NCI-H146 treated with DMSO at 0.1 percent for 48 hours (cell line): ENCODE results near the gene CXXC5.

Experiments
- DNase-seq: peaks from one replicate; lab custom pipeline; 2025; ENCODE audit not compliant: unreplicated experiment; lab: John Stamatoyannopoulos, UW

CXXC5 gene

DNA sequence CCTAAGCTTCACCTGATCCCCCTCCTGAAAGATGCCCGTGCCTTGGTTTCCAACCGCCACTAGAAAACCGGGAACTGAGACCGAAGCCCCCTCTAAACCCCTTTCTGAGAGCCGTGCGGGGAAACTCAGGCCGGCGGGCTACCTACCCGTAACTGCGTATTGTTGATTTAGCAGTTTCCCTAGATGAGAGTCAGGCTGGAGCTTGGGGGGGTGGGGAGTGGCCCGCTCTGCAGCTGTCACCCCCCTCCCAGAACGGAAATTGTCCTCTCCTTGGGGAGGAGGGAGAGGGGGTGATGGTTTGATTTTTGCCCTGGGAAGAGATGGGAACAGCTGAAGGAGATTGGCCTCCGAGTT lies 2.5 kb downstream of the CXXC5 start:
- no peak for DNase-seq

DNA sequence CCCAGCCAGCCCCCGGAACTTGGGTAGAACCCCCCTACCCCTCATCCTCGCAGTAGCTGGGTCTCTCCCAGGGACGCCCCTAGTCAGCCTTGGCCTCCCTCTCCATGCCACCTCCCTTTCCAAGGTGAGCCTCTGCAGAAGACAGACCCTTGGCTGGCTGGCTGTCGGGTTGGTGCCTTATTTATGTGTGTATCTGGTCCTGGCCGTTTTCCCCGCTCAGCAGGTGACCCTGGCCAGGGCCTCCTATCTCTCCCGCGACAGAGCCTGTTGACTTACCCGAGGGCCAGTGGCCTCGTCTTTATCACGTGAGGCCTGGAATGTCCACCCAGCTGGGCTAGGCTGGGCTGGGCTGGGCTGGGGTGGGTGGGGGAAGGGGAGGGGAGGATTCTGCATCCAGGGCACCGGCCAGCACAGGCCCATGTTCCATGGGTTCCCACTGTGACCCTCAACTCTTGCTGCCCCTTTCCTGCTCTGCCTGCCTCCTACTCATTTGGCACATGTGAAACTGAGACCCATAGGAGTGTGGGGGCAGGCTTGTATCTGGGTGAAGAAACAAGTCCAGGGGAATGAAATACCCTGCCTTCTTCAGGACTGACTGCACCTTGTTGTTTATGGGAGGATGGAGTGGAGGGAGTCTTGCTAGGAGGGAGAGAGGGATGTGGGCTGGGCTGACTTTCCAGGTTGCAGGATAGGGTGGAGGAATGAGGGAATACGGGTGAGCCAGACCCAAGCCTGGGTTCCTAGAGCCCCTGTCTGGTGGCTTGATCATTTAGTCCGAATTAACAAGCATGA lies 3.1 kb downstream of the CXXC5 start:
- no peak for DNase-seq

DNA sequence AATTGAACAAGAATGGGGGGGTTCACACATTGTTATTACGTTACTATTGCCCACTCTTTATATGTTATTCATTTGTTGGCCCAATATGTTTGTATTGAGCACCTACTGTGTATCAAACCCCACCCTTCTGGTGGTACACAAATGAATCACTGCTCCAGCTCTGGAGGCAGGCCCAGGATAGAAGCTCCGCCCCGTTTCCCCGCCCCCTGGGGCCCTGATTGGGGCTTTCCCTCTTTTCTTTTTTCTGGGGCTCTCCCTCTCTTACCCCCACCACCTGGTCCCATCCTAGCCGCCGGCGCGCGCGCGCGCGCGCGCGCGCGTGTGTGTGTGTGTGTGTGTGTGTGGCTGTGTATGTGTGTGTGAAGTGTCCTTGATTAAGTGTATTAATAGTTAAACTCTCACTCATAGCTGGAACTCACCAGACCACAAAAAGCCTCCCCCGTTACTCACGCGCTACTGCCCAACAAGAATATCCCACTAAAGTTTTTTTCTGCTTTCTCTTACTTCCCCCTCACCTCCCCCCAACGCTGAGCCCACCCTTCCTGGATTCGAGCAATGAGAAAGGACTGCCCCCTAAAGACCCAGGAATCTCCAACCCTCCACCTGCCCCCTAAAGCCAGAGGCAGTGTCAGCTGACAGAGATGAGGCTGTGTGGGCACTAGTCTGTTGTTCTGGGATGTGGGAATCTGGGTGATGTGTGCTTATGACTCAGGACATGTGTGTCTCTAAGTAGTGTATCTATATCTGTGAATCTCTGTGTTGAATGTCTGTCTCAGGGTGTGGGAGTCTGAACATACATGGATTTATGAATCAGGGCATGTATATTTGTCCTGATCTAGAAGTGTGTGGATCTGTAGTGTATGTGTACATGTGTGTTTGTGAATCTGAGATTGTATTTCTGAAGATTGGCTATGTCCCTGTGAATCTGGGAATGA lies 4.0 kb downstream of the CXXC5 start:
- DNase-seq, result no peak

DNA sequence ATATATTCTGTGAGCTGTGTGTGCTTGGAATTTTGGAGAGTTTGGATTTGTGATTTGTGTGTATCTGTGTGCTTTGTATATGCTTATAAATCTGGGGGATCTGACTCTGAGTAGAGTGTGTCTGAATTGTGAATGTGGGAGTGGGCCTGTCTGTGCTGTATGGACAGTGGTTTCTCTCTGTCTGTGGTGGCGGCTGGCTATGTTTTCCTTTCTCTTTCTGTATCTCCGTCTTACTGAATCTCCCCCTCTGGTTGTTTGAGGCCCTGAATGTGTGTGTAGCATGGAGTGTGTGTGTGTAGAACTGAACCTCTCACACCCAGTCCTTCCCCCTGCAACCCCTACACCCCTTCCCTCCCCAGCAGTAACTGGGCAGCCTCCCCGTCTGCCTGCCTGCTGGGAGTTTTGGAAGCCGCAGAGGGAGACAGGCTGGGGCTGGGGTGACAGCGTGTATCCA lies 4.7 kb downstream of the CXXC5 start:
- no peak for DNase-seq

DNA sequence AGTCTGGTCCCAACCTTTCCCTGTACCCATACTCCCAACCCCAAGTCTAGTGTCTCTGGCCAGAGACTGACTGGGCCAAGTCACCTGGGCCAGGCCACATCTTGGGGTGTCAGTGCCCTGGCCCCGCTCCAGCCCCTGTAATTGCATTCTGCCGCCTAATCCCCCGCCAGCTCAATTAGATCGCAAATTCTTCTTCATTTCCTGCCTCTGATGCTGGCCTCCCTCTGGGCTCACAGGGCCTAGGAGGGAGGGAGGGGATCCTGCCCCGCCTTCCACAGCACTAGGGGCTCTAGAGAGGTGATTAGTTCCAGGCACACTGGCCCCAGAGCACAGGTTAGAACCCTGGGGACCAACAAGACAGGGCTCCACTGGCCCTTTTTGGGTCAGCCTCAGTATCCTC lies 5.5 kb downstream of the CXXC5 start:
- DNase-seq, result no peak

DNA sequence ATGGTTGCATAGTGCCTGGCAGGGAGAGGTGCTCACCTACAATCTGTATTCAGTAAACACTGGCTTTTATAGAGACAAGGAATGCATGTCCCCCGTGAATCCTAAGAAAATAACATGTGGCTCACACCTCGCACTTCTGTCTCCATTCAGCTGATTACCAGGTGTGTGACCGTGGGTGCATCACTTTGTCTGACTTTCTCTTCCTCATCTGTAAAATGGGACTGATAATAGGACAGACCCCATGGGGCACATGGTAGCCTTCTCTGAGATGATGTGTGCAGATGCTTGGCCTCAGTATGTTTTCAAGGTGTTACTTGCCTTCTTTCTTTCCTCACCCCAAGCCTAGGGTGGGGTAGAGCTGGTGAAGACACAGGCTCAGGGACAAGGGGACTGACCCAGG lies 6.3 kb downstream of the CXXC5 start:
- no peak for DNase-seq

DNA sequence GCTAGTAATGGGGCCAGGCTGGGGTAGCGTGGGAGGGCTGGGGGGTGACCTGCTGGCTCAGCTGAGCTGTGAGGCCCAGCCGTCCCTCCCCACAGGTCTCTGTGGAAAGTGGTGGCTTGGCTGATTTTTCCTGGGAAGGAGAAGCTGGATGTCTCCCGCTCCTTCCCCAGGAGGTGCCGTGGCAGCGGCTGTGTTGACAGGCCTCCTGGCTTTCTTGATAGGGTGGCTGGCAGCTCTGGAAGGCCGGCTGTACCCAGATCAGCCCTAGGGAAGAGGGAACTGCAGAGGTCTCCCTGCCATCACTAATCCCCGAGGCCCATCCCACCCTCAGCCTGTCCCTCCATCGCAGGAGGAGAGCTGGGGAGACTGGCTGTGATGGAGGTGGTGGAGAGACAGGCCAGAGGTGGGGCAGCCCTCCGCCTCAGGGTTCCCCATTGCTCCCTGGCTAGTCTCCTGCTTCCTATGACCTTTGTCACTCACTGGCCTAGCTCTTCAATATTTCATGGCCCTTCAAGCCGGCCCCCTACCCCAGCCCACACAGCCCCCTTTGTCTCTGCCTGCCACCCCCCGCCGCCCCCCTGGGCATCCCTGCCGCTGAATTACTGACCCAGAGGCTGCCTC lies 6.8 kb downstream of the CXXC5 start:
- DNase-seq, result no peak

DNA sequence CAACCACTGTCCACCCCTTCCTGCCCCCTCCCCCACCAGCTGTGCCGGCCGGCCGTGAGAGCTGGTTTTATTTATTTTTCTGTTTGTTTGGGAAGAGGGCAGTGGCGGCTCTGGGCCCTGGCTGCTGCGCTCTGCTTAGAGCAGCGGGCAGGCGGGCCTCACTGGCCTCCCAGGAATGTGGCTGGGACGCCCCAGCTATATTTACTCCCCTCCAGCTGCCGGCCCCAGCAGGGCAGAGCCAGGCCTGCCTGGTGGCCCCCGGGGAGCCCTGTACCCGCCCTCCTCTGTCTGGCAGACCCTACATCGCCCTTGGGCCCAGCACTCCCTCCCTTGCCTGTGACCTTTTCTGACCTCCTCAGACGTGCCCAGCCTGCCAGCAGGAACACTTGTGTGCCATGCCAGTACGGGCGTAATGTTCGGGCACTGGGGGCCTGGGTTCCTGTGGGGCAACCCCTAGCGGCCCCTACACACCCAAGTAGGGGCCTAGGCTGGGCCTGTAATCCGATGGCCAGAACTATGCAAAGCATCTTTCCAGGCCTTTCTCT lies 7.7 kb downstream of the CXXC5 start:
- no peak for DNase-seq

DNA sequence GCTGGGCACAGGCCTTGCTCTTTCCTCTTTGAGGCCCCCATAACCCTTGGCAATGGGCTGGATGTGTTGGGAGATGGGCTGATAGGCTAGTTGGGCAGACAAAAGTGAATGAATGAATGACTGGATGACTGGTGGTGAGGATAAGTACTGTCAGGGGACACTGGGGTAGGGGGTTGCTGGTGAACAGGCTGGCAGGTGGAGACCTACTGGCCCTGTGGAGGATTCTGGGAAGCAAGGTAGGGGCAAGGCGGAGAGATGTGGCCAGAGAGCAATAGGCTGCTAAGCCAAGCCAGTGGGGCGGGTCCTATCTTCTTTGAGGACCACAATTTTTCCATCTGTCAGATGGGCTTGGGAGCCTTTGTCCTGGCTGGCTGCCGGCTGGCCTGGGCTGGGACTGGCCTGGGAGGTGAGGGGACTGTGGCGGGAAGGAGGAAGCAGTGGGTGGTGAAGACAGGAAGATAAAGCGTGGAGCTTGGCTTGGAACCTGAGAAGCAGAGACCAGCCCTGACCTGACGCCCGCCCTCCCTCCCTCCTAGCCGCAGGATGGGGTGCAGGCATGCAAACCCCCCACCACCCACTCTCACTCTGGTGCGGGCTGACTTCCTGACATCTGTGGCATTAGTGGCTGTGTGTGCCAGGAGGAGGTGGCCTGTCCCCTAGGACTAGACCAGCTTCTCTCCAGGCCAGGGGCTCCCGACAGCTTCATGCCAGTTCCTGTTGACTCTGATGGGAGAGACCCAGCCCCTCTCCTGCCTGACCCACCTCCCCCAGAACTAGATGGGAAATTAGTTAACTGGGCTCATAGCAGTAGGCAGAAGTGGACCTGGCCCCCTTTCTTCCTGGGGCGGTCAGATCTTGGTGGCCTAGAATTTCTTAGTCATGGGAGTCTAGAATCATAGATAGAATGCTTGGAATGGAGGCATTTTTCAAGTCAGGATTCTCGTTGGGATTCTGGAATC lies 9.5 kb downstream of the CXXC5 start:
- DNase-seq, result no peak

DNA sequence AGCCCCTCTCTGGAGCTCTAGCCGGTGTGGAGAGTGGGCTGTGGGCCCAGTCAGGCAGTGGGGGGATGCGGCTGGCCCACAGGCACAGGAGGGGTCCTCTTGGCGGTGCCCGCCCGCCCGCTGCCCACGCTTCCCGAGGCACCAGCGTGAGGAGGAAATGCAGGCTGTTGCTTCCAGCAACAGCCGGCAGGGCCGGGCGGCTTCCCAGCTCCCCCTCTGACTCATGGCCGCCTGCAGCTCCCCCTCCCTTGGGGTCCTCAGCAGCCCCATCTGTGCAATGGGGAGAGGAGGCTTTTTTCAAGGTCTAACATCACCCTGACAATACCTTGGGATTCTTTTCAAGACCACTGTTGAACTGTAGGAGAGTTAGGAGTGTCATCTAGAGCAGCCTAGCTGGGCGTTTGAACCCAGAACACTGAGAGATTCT lies 10.4 kb downstream of the CXXC5 start:
- DNase-seq, result no peak

DNA sequence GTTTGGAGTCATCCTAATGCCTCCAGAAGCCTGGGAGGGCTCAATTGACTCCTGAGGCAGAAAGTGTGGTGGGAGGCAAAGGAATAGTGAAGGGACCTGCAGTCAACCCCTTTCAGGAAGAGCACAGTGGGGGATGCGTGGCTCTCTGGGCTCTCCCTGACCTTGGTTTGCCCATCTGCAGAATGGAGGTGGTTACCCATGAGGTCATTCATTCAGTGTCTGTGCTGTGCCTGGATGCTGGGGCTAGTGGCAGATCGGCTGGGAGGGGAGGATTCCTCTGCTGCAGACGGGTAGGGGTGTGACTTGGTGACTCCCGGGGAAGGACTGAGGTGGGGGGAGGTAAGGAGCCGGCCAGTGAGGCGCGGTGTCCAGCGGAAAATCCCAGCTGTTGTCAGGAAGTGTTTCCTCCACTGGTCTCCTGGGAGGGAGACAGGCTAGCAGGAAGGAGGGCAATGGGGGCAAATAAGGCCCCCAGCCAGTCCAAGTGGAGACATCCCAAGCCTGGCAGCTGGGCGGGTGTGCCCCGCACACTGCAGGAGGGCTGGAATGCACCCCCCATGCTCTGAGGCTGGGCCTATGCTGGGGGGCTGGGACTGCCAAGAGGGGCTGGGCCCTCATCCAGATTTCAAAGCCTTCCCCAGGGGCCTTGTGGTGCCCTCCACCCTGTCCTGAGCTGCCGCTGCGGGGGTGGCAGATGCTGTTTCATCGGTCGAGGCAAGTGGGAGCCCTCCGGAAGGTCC lies 10.9 kb downstream of the CXXC5 start:
- DNase-seq, result no peak

DNA sequence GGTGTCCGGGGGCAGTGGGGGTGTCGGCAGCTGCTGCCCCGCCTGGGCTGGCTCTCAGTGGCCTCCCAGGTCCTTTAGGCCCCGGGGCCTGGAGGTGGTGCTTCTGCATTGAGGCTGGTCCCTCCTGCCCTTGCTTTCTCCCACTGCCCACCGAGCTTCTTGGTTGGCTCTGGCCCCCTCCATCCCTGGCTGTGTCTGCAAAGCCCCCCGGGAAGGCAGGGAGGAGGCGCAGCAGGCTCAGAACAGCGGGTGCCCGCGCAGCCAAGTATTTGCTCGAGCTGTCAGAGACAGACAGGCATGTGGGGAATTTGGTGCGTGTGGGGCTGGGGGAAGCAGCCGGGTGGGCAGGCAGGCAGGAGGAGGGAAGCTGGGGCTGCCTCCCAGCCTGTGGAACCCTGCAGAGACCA lies 11.5 kb downstream of the CXXC5 start:
- no peak for DNase-seq

DNA sequence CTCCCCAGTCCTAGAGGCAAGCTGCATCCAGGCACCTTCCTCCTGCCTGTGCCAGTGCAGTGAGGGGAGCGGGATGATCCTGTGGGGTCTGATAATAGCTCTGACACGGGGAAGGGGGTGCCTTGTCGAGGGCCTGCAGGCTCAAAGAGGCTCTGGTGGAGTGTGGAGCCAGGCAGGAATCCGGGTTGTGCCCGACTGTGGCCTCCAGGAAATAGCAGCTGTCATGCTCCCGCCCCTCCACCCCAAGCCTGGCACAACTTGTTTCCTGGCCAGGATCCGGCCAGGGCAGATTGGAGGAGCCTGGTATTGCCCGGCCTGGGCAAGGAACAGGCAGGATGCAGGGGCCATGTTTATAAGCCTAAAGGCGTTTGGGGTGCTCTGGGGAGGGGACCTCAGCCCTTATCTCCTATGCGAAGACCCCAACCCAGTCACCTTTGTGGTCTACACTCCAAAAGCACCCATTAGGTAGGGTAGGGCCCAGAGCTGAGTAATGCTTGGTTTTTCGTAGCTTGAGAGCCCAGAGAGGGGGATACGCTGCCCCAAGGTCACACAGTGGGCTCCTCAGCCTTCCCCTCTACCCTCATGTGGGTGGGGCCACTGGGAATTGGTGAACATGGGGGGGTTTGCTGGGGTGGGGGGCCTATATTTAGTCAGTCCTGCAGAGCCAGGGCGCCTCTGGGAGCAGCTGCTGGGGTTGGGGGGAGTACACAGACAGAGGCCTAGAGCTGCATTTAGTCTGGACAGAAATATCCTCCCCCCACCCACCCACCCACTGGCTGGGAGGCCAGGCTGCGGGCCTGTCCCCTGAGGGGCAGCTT lies 12.2 kb downstream of the CXXC5 start:
- DNase-seq, result no peak

DNA sequence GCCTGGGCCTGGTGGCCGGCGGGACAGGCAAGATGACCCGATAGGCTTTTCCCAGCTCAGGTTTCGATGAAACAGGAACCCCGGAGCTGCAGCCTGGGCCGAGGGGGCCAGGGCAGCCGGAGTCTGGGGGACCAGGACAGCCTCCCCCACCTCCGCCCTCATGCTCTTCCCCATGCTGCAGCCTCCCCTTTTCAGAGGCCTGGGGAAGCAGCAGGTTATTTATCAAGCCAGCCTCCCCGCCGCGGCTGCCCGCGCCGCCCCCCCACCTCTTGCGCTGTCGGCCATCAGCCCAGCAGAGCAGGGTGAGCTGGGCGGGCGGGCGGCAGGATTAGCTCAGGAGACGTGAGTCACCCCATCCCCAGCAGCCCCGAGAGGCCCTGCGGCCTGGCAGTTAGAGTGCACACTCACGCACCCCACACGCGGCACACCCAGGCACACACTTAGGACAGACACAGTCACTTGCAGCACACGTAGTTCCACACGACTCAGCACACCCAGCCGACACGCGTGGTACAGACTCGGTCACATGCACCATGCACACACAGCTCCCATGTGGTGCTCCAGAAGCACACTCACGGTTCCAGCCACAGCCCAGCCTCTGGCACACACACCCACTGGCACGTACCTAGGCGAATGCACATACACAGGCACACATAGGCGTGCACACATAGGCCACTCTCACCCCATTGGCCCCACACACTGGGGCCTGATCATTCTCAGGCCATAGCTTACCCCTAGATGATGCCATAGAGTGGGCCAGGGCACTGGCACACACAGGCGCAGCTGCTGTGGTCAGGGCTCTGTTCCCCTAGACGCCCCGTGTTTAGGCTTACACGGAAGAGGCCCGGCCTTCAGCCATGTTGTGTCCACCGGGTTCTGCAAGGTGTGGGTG lies 13.0 kb downstream of the CXXC5 start:
- no peak for DNase-seq

DNA sequence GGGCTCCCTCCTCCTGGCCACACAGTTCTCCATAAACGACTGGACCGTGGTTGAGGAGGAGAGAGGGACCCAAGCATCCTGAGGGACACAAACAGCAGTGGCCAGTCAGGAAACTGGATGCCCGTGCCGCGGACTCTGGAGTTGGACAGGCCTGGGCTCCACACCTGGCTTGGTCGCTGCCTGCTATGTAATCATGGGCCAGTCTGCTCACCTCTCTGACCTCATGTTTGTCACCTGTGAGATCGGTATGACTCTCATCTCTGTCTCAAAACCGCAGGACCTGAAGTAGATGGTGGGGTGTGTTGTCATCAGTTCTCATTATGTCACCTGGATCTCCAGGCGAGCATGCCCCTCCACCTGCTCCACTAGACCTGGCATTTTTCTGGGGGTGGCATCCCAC lies 14.5 kb downstream of the CXXC5 start:
- DNase-seq, result no peak

DNA sequence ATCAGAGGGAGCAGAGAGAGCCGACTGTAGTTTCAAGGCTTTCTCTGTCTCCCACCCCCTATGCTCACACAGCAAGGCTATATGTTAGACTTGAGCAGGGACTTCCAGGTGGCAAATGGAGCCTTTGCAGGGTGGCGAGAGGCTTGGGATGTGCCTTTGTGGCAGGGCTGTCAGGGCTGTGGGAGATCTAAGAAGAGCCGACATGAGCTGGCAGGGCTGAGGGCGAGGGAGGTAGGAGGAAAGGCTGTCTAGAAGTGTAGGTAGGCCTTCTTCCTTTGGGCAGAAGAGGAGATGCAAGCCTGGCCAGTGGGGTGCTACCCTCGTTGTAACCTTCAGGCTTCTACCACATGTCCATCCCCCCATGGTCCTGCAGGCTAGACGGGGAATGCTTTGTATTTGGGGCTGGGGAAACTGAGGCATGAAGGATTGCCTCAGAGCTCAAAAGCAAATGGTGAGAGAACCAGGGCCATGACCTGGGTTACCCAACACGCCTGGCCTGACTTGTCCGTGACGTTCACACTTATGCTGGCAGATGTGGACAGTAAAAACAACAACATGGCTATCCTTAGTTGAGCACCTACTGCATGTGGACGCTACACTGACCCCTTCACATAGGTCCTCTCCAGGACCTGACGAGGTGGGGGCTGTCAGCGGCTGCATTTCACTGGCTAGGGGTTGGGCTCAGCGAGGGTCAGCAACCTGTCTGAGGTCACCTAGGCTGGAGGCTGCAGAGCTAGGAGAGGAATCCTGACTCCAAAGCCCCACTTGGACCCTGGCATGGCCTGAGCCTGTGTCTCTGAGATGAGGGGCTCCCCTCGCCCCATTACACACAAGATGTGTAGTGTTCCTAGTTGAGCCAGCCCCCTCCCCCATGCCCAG lies 15.3 kb downstream of the CXXC5 start:
- no peak for DNase-seq
